ENCODE measurements around the gene ZCCHC7. TPM values are rescaled to one million over a fixed set of nuclear protein-coding genes. Genes with fewer than 3 reads are reported as not detected.
A peak's percentile ranks its signal among the peaks of the same experiment; 100 is the strongest.
"Not testable (repeated sequence)": the region's sequence is repeated elsewhere in the genome, so short reads cannot be mapped to it uniquely, and the experiment has no call there.

Gene ZCCHC7
- total and polyA plus RNA-seq, 7 experiments from 2014 or later, result 26.1 to 47.1 (median 40.3) TPM

- Mint-ChIP-seq H3K4me1 (peaks cover 37 to 55% (median 50%) of the 10 kb centered on the region in 7 donors), H3K4me3 (peak overlapping the region in 2 of 10 donors; percentile 4 to 35)
- CTCF ChIA-PET, result no interaction called here
Measured at GRCh38 chr9:37200433-37201005, 80.1 kb downstream of the ZCCHC7 start.

GRCh38 chr9:37201581-37201980 is 81.2 kb downstream of the ZCCHC7 start:
- POLR2A ChIA-PET, result no interaction called here
- DNase-seq, result no peak
- Mint-ChIP-seq H3K36me3 (peaks cover 9 to 69% (median 51%) of the 10 kb centered on the region in 5 donors), H3K4me1 (peaks cover 36 to 46% (median 43%) of the 10 kb centered on the region in 7 donors), H3K9me3 (peaks cover 0 to 10% (median 0%) of the 10 kb centered on the region in 11 donors), H3K4me3 (no peak overlapping the region), H3K27ac (no peak overlapping the region), H3K27me3 (no peaks in the 10 kb centered on the region)
- intact Hi-C loops (cut with micrococcal nuclease), result no loop called here
- Histone ChIP-seq H3K27me3 (ENCODE audit: control insufficient read depth in 2 of 2, insufficient read depth in 2 of 2, low read length in 2 of 2) (no peaks in the 10 kb centered on the region), H3K4me1 (ENCODE audit: control insufficient read depth in 2 of 2, insufficient read depth in 2 of 2, low read length in 2 of 2) (peaks cover 0 to 19% of the 10 kb centered on the region in 2 donors), H3K4me3 (ENCODE audit: low read length) (no peak overlapping the region), H3K27ac (ENCODE audit: low read depth, low read length) (no peak overlapping the region), H3K36me3 (ENCODE audit: control insufficient read depth in 2 of 3, insufficient read depth in 3 of 3, low read length in 3 of 3) (peaks cover 0 to 5% (median 0%) of the 10 kb centered on the region in 3 experiments), H3K9me3 (ENCODE audit: control insufficient read depth in 2 of 3, low read length in 3 of 3) (no peaks in the 10 kb centered on the region)
- ATAC-seq, result no peak
- CTCF ChIA-PET, result interaction anchor here (0.7 kb wide), 1 partner anchor 30 kb away, joined by 3 read pairs; no protein-coding TSS in a partner anchor

More at GRCh38 chr9:37200433-37201005, 80.1 kb downstream of the ZCCHC7 start:
- H3K27ac ChIP-seq (ENCODE audit: low read depth, low read length), result no peak overlapping the region
- Mint-ChIP-seq H3K27ac (peak overlapping the region in 3 of 9 donors; percentile 13 to 52 (median 35)), H3K36me3 (peaks cover 9 to 64% (median 49%) of the 10 kb centered on the region in 5 donors), H3K27me3 (no peaks in the 10 kb centered on the region), H3K9me3 (peaks cover 0 to 10% (median 0%) of the 10 kb centered on the region in 11 donors)
- no peaks in the 10 kb centered on the region for H3K36me3 ChIP-seq (ENCODE audit: control insufficient read depth in 2 of 3, insufficient read depth in 3 of 3, low read length in 3 of 3)
- H3K4me1 ChIP-seq (ENCODE audit: control insufficient read depth in 2 of 2, insufficient read depth in 2 of 2, low read length in 2 of 2), result peaks cover 0 to 19% of the 10 kb centered on the region in 2 donors
- H3K9me3 ChIP-seq (ENCODE audit: control insufficient read depth in 2 of 3, low read length in 3 of 3), result no peaks in the 10 kb centered on the region
- H3K4me3 ChIP-seq (ENCODE audit: low read length), result no peak overlapping the region
- DNase-seq (no peak), ATAC-seq (no peak)
- POLR2A ChIA-PET, result no interaction called here
- intact Hi-C loops (cut with micrococcal nuclease), result no loop called here
- no peaks in the 10 kb centered on the region for H3K27me3 ChIP-seq (ENCODE audit: control insufficient read depth in 2 of 2, insufficient read depth in 2 of 2, low read length in 2 of 2)

- intact Hi-C loops (cut with micrococcal nuclease), result no loop called here
- Mint-ChIP-seq H3K4me1 (peaks cover 36 to 45% (median 42%) of the 10 kb centered on the region in 7 donors), H3K27me3 (no peaks in the 10 kb centered on the region)
Measured at GRCh38 chr9:37202091-37202490, 81.7 kb downstream of the ZCCHC7 start.

GRCh38 chr9:37203456-37203855 is 83.1 kb downstream of the ZCCHC7 start:
- H3K36me3 Mint-ChIP-seq, result peaks cover 15 to 81% (median 64%) of the 10 kb centered on the region in 5 donors
- H3K4me1 ChIP-seq (ENCODE audit: control insufficient read depth in 2 of 2, insufficient read depth in 2 of 2, low read length in 2 of 2); H3K4me3 ChIP-seq (ENCODE audit: low read length); H3K27me3 Mint-ChIP-seq; DNase-seq; ATAC-seq; H3K9me3 ChIP-seq (ENCODE audit: control insufficient read depth in 2 of 3, low read length in 3 of 3); H3K4me3 Mint-ChIP-seq; H3K27ac Mint-ChIP-seq; H3K27me3 ChIP-seq (ENCODE audit: control insufficient read depth in 2 of 2, insufficient read depth in 2 of 2, low read length in 2 of 2); H3K36me3 ChIP-seq (ENCODE audit: control insufficient read depth in 2 of 3, insufficient read depth in 3 of 3, low read length in 3 of 3); intact Hi-C loops (cut with micrococcal nuclease); CTCF ChIA-PET; H3K27ac ChIP-seq (ENCODE audit: low read depth, low read length): not testable (repeated sequence)
- peaks cover 25 to 38% (median 35%) of the 10 kb centered on the region in 7 donors for H3K4me1 Mint-ChIP-seq
- POLR2A ChIA-PET, result interaction anchor here (0.7 kb wide), 1 partner anchor 12 kb away, joined by 3 read pairs; no protein-coding TSS in a partner anchor
- H3K9me3 Mint-ChIP-seq, result peaks cover 0 to 10% (median 0%) of the 10 kb centered on the region in 11 donors

More at GRCh38 chr9:37202091-37202490, 81.7 kb downstream of the ZCCHC7 start:
- Histone ChIP-seq H3K4me3 (ENCODE audit: low read length) (no peak overlapping the region), H3K27ac (ENCODE audit: low read depth, low read length) (no peak overlapping the region), H3K27me3 (ENCODE audit: control insufficient read depth in 2 of 2, insufficient read depth in 2 of 2, low read length in 2 of 2) (no peaks in the 10 kb centered on the region), H3K4me1 (ENCODE audit: control insufficient read depth in 2 of 2, insufficient read depth in 2 of 2, low read length in 2 of 2) (peaks cover 0 to 17% of the 10 kb centered on the region in 2 donors), H3K9me3 (ENCODE audit: control insufficient read depth in 2 of 3, low read length in 3 of 3) (no peaks in the 10 kb centered on the region), H3K36me3 (ENCODE audit: control insufficient read depth in 2 of 3, insufficient read depth in 3 of 3, low read length in 3 of 3) (peaks cover 0 to 5% (median 0%) of the 10 kb centered on the region in 3 experiments)
- no peak for ATAC-seq
- ChIA-PET POLR2A (no interaction called here), CTCF (no interaction called here)
- peaks cover 0 to 10% (median 0%) of the 10 kb centered on the region in 11 donors for H3K9me3 Mint-ChIP-seq
- H3K36me3 Mint-ChIP-seq, result peaks cover 9 to 74% (median 56%) of the 10 kb centered on the region in 5 donors
- DNase-seq, result no peak
- no peak overlapping the region for H3K27ac Mint-ChIP-seq
- H3K4me3 Mint-ChIP-seq, result no peak overlapping the region

GRCh38 chr9:37206121-37206620 is 85.8 kb downstream of the ZCCHC7 start:
- Histone ChIP-seq H3K4me3 (ENCODE audit: low read length) (no peak overlapping the region), H3K9me3 (ENCODE audit: control insufficient read depth in 2 of 3, low read length in 3 of 3) (no peaks in the 10 kb centered on the region), H3K4me1 (ENCODE audit: control insufficient read depth in 2 of 2, insufficient read depth in 2 of 2, low read length in 2 of 2) (no peaks in the 10 kb centered on the region), H3K27ac (ENCODE audit: low read depth, low read length) (no peak overlapping the region), H3K27me3 (ENCODE audit: control insufficient read depth in 2 of 2, insufficient read depth in 2 of 2, low read length in 2 of 2) (no peaks in the 10 kb centered on the region), H3K36me3 (ENCODE audit: control insufficient read depth in 2 of 3, insufficient read depth in 3 of 3, low read length in 3 of 3) (peaks cover 0 to 8% (median 0%) of the 10 kb centered on the region in 3 experiments)
- peak overlapping the region in 1 of 9 donors; percentile 15 for H3K27ac Mint-ChIP-seq
- intact Hi-C loops (cut with micrococcal nuclease), result no loop called here
- DNase-seq (no peak), ATAC-seq (no peak)
- peaks cover 16 to 74% (median 55%) of the 10 kb centered on the region in 5 donors for H3K36me3 Mint-ChIP-seq
- no peak overlapping the region for H3K4me3 Mint-ChIP-seq
- peaks cover 0 to 10% (median 0%) of the 10 kb centered on the region in 11 donors for H3K9me3 Mint-ChIP-seq
- H3K4me1 Mint-ChIP-seq, result peaks cover 22 to 37% (median 32%) of the 10 kb centered on the region in 7 donors
- POLR2A ChIA-PET, result no interaction called here
- H3K27me3 Mint-ChIP-seq, result no peaks in the 10 kb centered on the region
- CTCF ChIA-PET, result no interaction called here

- H3K4me1 Mint-ChIP-seq, result peaks cover 23 to 52% (median 39%) of the 10 kb centered on the region in 7 donors
- no peak overlapping the region for H3K4me3 ChIP-seq (ENCODE audit: low read length)
- CTCF ChIA-PET, result interaction anchor here (0.7 kb wide), 1 partner anchor 254 kb away, joined by 3 read pairs; no protein-coding TSS in a partner anchor
- H3K36me3 ChIP-seq (ENCODE audit: control insufficient read depth in 2 of 3, insufficient read depth in 3 of 3, low read length in 3 of 3), result peaks cover 0 to 8% (median 0%) of the 10 kb centered on the region in 3 experiments
- DNase-seq (no peak), ATAC-seq (no peak)
- POLR2A ChIA-PET, result no interaction called here
- no peak overlapping the region for H3K27ac ChIP-seq (ENCODE audit: low read depth, low read length)
- H3K36me3 Mint-ChIP-seq, result peaks cover 12 to 58% (median 40%) of the 10 kb centered on the region in 5 donors
- peak overlapping the region in 2 of 10 donors; percentile 8 to 23 for H3K4me3 Mint-ChIP-seq
- intact Hi-C loops (cut with micrococcal nuclease), result loop anchor here in 1 of 2 donors (2.0 kb wide), 1 partner anchor 13 kb away; no protein-coding TSS in a partner anchor
- H3K9me3 Mint-ChIP-seq, result peaks cover 0 to 1% (median 0%) of the 10 kb centered on the region in 11 donors
- H3K27me3 ChIP-seq (ENCODE audit: control insufficient read depth in 2 of 2, insufficient read depth in 2 of 2, low read length in 2 of 2), result no peaks in the 10 kb centered on the region
- H3K4me1 ChIP-seq (ENCODE audit: control insufficient read depth in 2 of 2, insufficient read depth in 2 of 2, low read length in 2 of 2), result no peaks in the 10 kb centered on the region
- no peaks in the 10 kb centered on the region for H3K9me3 ChIP-seq (ENCODE audit: control insufficient read depth in 2 of 3, low read length in 3 of 3)
- H3K27ac Mint-ChIP-seq, result peak overlapping the region in 2 of 9 donors; percentile 4 to 58
- H3K27me3 Mint-ChIP-seq, result no peaks in the 10 kb centered on the region
Measured at GRCh38 chr9:37209431-37210386, 89.3 kb downstream of the ZCCHC7 start.
